SH-SY5Y (cell line): ENCODE measurements around the gene SHISA6.

Experiments
- GATA2 ChIP-seq: IDR thresholded peaks from 2 replicates; pipeline ENCODE4 v1.6.1; 2011; ENCODE audit warnings: mild to moderate bottlenecking, low read depth, low read length
- GATA3 ChIP-seq: IDR thresholded peaks from 2 replicates; pipeline ENCODE4 v1.6.1; 2011; ENCODE audit warnings: low read depth, mild to moderate bottlenecking, low read length, moderate library complexity

GRCh38 chr17:11515901-11516300 lies 274.9 kb downstream of the SHISA6 start:
- no peak for TF ChIP-seq GATA2
- TF ChIP-seq GATA3, result no peak
